Natural killer cell (primary cell): ENCODE measurements around the gene TUB. TPM values are rescaled to one million over a fixed set of nuclear protein-coding genes. Genes with fewer than 3 reads are reported as not detected.

Experiments used
- ATAC-seq, 3 donors: fragments of 150-1000 bp in 2 of 3; fragments of 200-7000 bp in 1 of 3; cut with Tn5 transposase; 1 replicate in 1 of 3; 2 replicates in 2 of 3; pipeline ENCODE4 v1.10.0; 2021; ENCODE audit warnings: mild to moderate bottlenecking in 2 of 3, moderate library complexity in 2 of 3
- DNase-seq, 2 donors: peaks; one replicate each; pipeline versions ENCODE4 v3.0.0 to v3.0.0-alpha.2; 2013 to 2021; ENCODE audit warnings: mixed read lengths in 1 of 2
- H3K27ac ChIP-seq: one replicate; pipeline ENCODE4 v1.5.1; 2013; ENCODE audit warnings: mild to moderate bottlenecking, low read length
- H3K27me3 ChIP-seq: one replicate; pipeline ENCODE4 v1.6.1; 2013; ENCODE audit warnings: low read length; ENCODE audit not compliant: control insufficient read depth, insufficient read depth
- H3K36me3 ChIP-seq: one replicate; pipeline ENCODE4 v1.6.1; 2013; ENCODE audit warnings: low read length; ENCODE audit not compliant: control insufficient read depth, insufficient read depth
- H3K4me1 ChIP-seq: one replicate; pipeline ENCODE4 v1.6.1; 2013; ENCODE audit warnings: low read length; ENCODE audit not compliant: control insufficient read depth, insufficient read depth
- H3K4me3 ChIP-seq: one replicate; pipeline ENCODE4 v1.5.1; 2013; ENCODE audit warnings: low read length
- H3K9me3 ChIP-seq: one replicate; pipeline ENCODE4 v1.6.1; 2013; ENCODE audit warnings: low read length; ENCODE audit not compliant: control insufficient read depth, insufficient read depth
- H3K27ac Mint-ChIP-seq, 2 donors: one replicate each; pipeline ENCODE4 v1.8.0; 2022; ENCODE audit warnings: mild to moderate bottlenecking in 2 of 2, mixed read lengths in 2 of 2, moderate library complexity in 1 of 2
- H3K27me3 Mint-ChIP-seq, 2 donors: one replicate each; pipeline ENCODE4 v1.8.0; 2022; ENCODE audit warnings: low read depth in 2 of 2, mixed read lengths in 2 of 2
- H3K36me3 Mint-ChIP-seq: one replicate; pipeline ENCODE4 v1.8.0; 2022; ENCODE audit warnings: mixed read lengths
- H3K4me1 Mint-ChIP-seq, 2 donors: one replicate each; pipeline ENCODE4 v1.8.0; 2022; ENCODE audit warnings: mixed read lengths in 2 of 2
- H3K4me3 Mint-ChIP-seq: one replicate; pipeline ENCODE4 v1.8.0; 2022; ENCODE audit warnings: mild to moderate bottlenecking, moderate library complexity, mixed read lengths
- H3K9me3 Mint-ChIP-seq, 2 donors: one replicate each; pipeline ENCODE4 v1.8.0; 2022; ENCODE audit warnings: mixed read lengths in 2 of 2
- WGBS: methylation state at CpG from one replicate; pipeline ENCODE4 v1.1.7; 2013; ENCODE audit warnings: missing lambda C conversion rate; ENCODE audit not compliant: insufficient coverage; 5-methylcytosine and 5-hydroxymethylcytosine counted together
- intact Hi-C: fragments of 100-400 bp; cut with micrococcal nuclease; formaldehyde crosslinking; loops from one replicate; pipeline ENCODE4 v1.14.2; 2022
- total RNA-seq, 4 donors: library from RNA; stranded (reverse); fragments of 120-200 nt in 1 of 4; gene quantifications; one replicate each; pipeline versions ENCODE4 v1.2.3 to v1.2.4, GENCODE V29; 2013 to 2022
- TF ChIP-seq, protein P1 (sequence below): fragments of 200-600 bp; IDR thresholded peaks from one replicate; pipeline ENCODE4 v1.8.0; 2022; ENCODE audit warnings: antibody characterized with exemption

The TUB gene
- total RNA-seq, 3 donors from 2014 or later (not counting 1 experiment from before 2014, with no cell fraction given): not detected

DNA sequence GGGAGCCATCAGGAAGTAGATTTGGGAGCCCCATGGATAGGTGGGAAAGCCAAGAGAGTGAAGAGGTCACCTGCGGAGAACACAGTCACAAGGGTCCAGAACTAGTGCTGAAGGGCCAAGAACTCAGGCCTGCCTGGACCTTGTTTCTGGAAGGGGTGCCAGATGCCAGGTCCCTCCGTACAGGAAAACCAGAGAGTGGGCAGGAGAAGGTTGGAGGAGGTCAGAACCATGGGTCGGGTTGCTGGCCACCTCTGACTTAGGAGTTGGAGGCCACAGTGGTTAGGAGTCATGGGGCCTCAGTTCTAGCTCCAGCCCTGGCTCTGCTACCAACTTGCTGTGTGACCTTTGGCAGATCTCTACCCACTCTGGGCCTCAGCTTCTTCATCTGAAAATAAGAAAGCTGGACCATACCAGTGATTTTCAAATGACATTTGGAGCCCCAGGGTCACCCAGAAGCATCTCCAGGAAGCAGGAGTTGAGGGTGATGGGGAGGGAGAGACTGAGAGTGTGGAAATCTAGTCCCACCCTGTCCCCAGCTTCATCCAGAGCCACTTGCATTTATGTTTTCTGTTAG is 20.8 kb upstream of the TUB start:
- Histone ChIP-seq H3K9me3 (no peaks in the 10 kb centered on the region), H3K27me3 (no peaks in the 10 kb centered on the region), H3K4me3 (no peak overlapping the region), H3K36me3 (no peaks in the 10 kb centered on the region), H3K4me1 (no peaks in the 10 kb centered on the region), H3K27ac (no peak overlapping the region)
- intact Hi-C loops: no loop called here
- Mint-ChIP-seq H3K4me3 (no peak overlapping the region), H3K27me3 (peaks cover 0 to 6% of the 10 kb centered on the region in 2 donors), H3K9me3 (no peaks in the 10 kb centered on the region), H3K27ac (no peak overlapping the region), H3K36me3 (no peaks in the 10 kb centered on the region), H3K4me1 (no peaks in the 10 kb centered on the region)
- DNase-seq (no peak), ATAC-seq (no peak)
- 79% methylated on average over 3 of the region's 3 CpGs for WGBS
- TF ChIP-seq, protein P1, sequence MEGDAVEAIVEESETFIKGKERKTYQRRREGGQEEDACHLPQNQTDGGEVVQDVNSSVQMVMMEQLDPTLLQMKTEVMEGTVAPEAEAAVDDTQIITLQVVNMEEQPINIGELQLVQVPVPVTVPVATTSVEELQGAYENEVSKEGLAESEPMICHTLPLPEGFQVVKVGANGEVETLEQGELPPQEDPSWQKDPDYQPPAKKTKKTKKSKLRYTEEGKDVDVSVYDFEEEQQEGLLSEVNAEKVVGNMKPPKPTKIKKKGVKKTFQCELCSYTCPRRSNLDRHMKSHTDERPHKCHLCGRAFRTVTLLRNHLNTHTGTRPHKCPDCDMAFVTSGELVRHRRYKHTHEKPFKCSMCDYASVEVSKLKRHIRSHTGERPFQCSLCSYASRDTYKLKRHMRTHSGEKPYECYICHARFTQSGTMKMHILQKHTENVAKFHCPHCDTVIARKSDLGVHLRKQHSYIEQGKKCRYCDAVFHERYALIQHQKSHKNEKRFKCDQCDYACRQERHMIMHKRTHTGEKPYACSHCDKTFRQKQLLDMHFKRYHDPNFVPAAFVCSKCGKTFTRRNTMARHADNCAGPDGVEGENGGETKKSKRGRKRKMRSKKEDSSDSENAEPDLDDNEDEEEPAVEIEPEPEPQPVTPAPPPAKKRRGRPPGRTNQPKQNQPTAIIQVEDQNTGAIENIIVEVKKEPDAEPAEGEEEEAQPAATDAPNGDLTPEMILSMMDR: no peak

DNA sequence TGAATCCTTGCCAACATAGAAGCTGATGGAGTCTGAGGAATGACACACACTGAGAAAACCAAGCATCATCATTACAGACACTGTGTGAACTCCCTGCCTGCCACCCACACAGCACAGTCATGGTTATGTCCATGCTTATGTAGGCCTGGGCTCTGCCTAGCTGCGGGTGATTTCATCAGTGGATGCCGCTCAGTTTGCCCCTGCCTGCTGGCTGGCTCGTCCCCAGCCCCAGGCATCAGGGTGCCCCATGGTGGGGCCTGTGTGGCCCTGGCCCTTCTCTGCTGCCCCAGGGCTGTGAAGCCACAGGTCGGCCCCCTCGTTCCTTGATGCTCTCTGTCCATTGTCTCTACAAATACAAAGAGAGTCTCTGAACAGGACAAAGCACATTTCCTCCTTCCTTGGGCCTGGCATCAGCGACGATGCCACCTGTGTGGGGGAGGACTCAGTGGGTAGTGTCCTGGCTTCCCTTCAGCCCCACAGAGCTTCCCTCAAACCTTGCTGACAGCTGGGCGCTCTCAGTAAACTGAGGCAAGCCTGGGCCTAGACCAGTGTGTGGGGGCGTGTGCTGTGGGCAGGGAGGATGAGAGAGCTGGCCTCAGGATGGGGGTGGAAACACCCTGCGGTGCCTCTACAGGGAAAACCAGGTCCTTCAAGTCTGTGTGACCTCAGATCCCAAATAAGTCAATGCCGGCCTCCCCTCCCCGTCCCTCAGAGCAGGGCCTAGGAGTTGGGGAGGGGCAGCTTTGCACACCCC is 20.0 kb upstream of the TUB start:
- TF ChIP-seq, protein P1: no peak
- Histone ChIP-seq H3K27me3 (no peaks in the 10 kb centered on the region), H3K4me3 (no peak overlapping the region), H3K36me3 (no peaks in the 10 kb centered on the region), H3K4me1 (no peaks in the 10 kb centered on the region), H3K9me3 (no peaks in the 10 kb centered on the region), H3K27ac (no peak overlapping the region)
- Mint-ChIP-seq H3K27me3 (peaks cover 0 to 6% of the 10 kb centered on the region in 2 donors), H3K9me3 (no peaks in the 10 kb centered on the region), H3K4me3 (no peak overlapping the region), H3K4me1 (no peaks in the 10 kb centered on the region), H3K27ac (no peak overlapping the region), H3K36me3 (no peaks in the 10 kb centered on the region)
- intact Hi-C loops: no loop called here
- DNase-seq: no peak
- 88% methylated on average over 12 of the region's 12 CpGs for WGBS
- ATAC-seq: no peak

DNA sequence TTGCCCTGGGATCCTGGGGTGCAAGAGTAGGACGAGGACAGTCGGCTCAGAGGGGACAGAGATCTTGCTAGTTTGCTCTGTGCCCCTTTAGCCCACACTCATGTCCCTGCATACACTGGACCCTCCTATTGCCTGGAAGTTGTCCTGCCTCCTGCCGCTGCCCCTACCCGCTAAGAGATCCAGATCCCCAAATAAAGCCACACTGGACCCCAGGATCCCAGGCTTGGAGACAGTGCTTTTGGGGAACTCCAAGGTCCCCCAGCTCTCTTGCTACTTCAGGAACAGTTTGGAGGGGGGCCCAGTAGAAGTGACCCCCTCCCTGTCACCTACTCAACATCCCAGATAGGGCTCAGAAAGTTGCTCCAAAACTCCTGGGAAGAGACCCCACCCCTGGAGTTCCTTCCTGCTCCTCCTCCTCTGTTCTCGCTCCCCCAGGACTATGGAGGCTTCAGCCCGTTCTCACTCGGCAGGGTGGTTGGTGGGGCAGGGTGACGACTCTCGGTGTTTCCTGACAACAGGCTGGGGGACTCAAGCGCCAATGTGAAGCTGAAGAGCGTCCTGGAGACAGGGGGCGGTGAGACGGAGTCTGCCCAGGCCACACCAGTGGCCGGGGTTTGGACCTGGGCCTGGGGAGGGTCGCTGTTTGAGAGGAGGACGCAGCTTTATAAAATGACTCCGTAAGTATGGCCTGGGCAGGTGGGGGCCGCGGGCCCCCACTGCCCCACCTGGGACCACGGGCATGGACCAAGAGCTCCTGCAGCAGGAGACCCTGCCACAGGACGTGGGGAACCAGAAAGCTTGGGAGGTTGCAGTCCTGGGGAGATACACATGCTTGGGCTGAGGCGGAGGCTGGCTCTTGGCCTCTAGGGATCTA is 19.2 kb upstream of the TUB start:
- intact Hi-C loops: no loop called here
- Histone ChIP-seq H3K27me3 (no peaks in the 10 kb centered on the region), H3K4me3 (no peak overlapping the region), H3K9me3 (no peaks in the 10 kb centered on the region), H3K36me3 (no peaks in the 10 kb centered on the region), H3K27ac (no peak overlapping the region), H3K4me1 (no peaks in the 10 kb centered on the region)
- no peaks in the 10 kb centered on the region for H3K36me3 Mint-ChIP-seq
- TF ChIP-seq, protein P1: no peak
- no peaks in the 10 kb centered on the region for H3K4me1 Mint-ChIP-seq
- DNase-seq: no peak
- peaks cover 0 to 6% of the 10 kb centered on the region in 2 donors for H3K27me3 Mint-ChIP-seq
- H3K9me3 Mint-ChIP-seq: no peaks in the 10 kb centered on the region
- ATAC-seq: no peak
- 91% methylated on average over 22 of the region's 22 CpGs for WGBS
- no peak overlapping the region for H3K4me3 Mint-ChIP-seq
- H3K27ac Mint-ChIP-seq: no peak overlapping the region
